Activated naive CD4-positive, alpha-beta T cell treated with Interleukin-2 at 50 U/mL for 16 hours (primary cell): ENCODE results near the gene NXN.
"Not testable (repeated sequence)": the region's sequence is repeated elsewhere in the genome, so short reads cannot be mapped to it uniquely, and the experiment has no call there.

Source experiments
- DNase-seq: peaks from one replicate; pipeline ENCODE4 v3.0.0-alpha.2; 2020

NXN gene

GRCh38 chr17:791829-792228 lies 187.7 kb downstream of the NXN start:
- DNase-seq: no peak

GRCh38 chr17:790874-791247 lies 188.7 kb downstream of the NXN start:
- DNase-seq: not testable (repeated sequence)

- not testable (repeated sequence) for DNase-seq
Measured at GRCh38 chr17:789931-790873, 189.4 kb downstream of the NXN start.

- no peak for DNase-seq
Measured at GRCh38 chr17:789160-789840, 190.3 kb downstream of the NXN start.

- DNase-seq: no peak
Measured at GRCh38 chr17:788551-788950, 191.0 kb downstream of the NXN start.

GRCh38 chr17:787641-788221 lies 191.8 kb downstream of the NXN start:
- no peak for DNase-seq

- not testable (repeated sequence) for DNase-seq
Measured at GRCh38 chr17:785901-786300, 193.7 kb downstream of the NXN start.

GRCh38 chr17:784143-784542 lies 195.4 kb downstream of the NXN start:
- no peak for DNase-seq

GRCh38 chr17:781805-782731 lies 197.5 kb downstream of the NXN start, which contains the start of the genes GLOD4 and MRM3:
Gene GLOD4, minus strand, starts transcription at chr17:782280. Its CDS starts 25 bp downstream, at chr17:782255.
Gene MRM3, plus strand, starts transcription at chr17:782353. Its CDS starts 26 bp downstream, at chr17:782379.
- peak; percentile 95 for DNase-seq

GRCh38 chr17:778096-778495 lies 201.5 kb downstream of the NXN start:
- DNase-seq: no peak

- no peak for DNase-seq
Measured at GRCh38 chr17:774313-774584, 205.3 kb downstream of the NXN start.

- DNase-seq: no peak
Measured at GRCh38 chr17:773467-774312, 205.9 kb downstream of the NXN start.

GRCh38 chr17:773016-773415 lies 206.6 kb downstream of the NXN start:
- no peak for DNase-seq

- no peak for DNase-seq
Measured at GRCh38 chr17:767076-767475, 212.5 kb downstream of the NXN start.

- DNase-seq: no peak
Measured at GRCh38 chr17:760371-760770, 219.2 kb downstream of the NXN start.

- no peak for DNase-seq
Measured at GRCh38 chr17:759964-760363, 219.6 kb downstream of the NXN start.

GRCh38 chr17:756010-756567 lies 223.5 kb downstream of the NXN start:
- not testable (repeated sequence) for DNase-seq

GRCh38 chr17:755319-755961 lies 224.1 kb downstream of the NXN start:
- DNase-seq: not testable (repeated sequence)

GRCh38 chr17:753418-753817 lies 226.2 kb downstream of the NXN start:
- DNase-seq: no peak

- peak; percentile 54 for DNase-seq
Measured at GRCh38 chr17:752620-753219, 226.9 kb downstream of the NXN start.
